ENCODE measurements around the gene AP5S1. TPM values are rescaled to one million over a fixed set of nuclear protein-coding genes. Genes with fewer than 3 reads are reported as not detected.

AP5S1 gene
- total and polyA plus RNA-seq, 2 of the 4 experiments (the other 2 are of a cell fraction) = 10.1 to 11.7 TPM

DNA sequence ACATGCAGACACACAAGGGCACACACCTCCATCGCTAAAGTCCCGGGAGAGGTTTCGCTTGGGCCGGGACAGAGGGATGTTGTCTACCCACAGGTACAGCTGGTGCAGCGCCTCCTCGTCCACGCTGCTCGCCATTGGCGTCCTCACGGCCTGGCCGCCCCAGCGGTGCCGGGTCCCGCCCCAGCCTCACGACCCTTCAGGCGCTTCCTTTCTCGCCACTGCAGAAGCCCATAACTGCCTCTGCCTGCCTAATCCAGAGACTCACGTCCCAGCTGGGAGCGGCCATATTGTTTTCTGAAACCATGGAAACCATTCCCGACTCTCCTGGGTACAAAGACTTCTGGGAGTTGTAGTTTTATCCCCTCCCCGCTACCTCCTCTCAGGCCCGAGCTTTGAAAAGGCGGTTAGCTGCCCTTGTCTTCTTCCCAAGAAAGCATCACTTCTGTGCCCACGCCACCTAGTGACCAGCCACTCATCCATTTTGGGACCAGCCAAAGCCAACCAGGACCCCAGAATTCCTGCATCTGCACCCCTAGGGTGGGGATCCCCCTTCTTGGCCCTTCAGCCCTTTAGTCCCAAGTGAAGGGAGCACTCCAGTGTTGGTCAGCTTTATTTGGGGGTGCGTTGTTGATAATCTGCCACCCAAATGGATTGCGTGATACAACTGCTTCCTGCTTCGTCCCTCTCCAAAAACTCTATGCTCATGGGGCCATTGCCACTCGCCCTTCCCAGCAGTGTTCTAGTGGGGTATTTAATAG lies 39.0 kb upstream of the AP5S1 start, which contains the start of gene SPEF1 (continued):
- TF ChIP-seq MAZ (IDR thresholded peaks at IDR 0.05; ENCODE audit: borderline replicate concordance, low read depth, low read length) = no peak
- TF ChIP-seq NFE2L2 (IDR thresholded peaks at IDR 0.05; ENCODE audit: low read depth, low read length) = no peak

- dilution Hi-C loops (cut with HindIII; ENCODE audit: low sequenced_read_pairs, unreplicated experiment) = no loop called here
- Histone ChIP-seq H4K91ac (ENCODE audit: insufficient read depth, low read depth, low read length) (no peak overlapping the region), H2BK5ac (ENCODE audit: low read depth, low read length, poor library complexity, severe bottlenecking) (no peak overlapping the region), H2AK5ac (ENCODE audit: low read depth, low read length) (no peak overlapping the region), H3K4me3 (ENCODE audit: insufficient read depth, low read depth, low read length) (no peak overlapping the region), H3K79me1 (ENCODE audit: low read depth in 1 of 2, low read length in 2 of 2) (peaks cover 7 to 40% of the 10 kb centered on the region in 2 experiments; a peak in 3 of 4 replicates), H3K56ac (ENCODE audit: extremely low read depth, insufficient read depth, low read length) (no peak overlapping the region), H2BK15ac (ENCODE audit: low read depth, low read length) (no peak overlapping the region), H2BK120ac (ENCODE audit: low read depth, low read length) (no peak overlapping the region), H4K20me1 (ENCODE audit: insufficient read depth, low read length) (peaks cover 50% of the 10 kb centered on the region), H3K4ac (ENCODE audit: low read depth, low read length) (no peak overlapping the region), H4K8ac (ENCODE audit: low read depth in 2 of 2, low read length in 2 of 2) (no peak overlapping the region), H4K5ac (ENCODE audit: low read depth, low read length) (no peak overlapping the region), H3K27ac (ENCODE audit: insufficient read depth, low read length) (no peak overlapping the region), H3K4me1 (ENCODE audit: control insufficient read depth, insufficient read depth, low read length) (peaks cover 16% of the 10 kb centered on the region), H3K23ac (ENCODE audit: low read depth, low read length) (no peak overlapping the region), H3K9me3 (ENCODE audit: control insufficient read depth, insufficient read depth, low read length) (no peaks in the 10 kb centered on the region), H3K14ac (replicated peaks; ENCODE audit: low read depth, low read length) (no peak overlapping the region), H2BK20ac (ENCODE audit: low read depth, low read length) (no peak overlapping the region), H3K18ac (ENCODE audit: low read depth, low read length) (no peak overlapping the region), H2AK9ac (replicated peaks; ENCODE audit: low read depth, low read length, poor library complexity) (no peak overlapping the region), H2AFZ (replicated peaks; ENCODE audit: low read length, poor library complexity) (no peak overlapping the region), H3K36me3 (ENCODE audit: control insufficient read depth, insufficient read depth, low read length) (peaks cover 11% of the 10 kb centered on the region), H3K9me1 (ENCODE audit: insufficient read depth, low read length) (peaks cover 12% of the 10 kb centered on the region), H3K9ac (ENCODE audit: low read depth, low read length) (no peak overlapping the region), H3K27me3 (ENCODE audit: control insufficient read depth, insufficient read depth, low read length) (peaks cover 9% of the 10 kb centered on the region; the same call in 1 of the 2 replicates), H3K4me2 (ENCODE audit: low read depth, low read length) (no peak overlapping the region)
- BruUV-seq (replicated peaks) = no TSS peak
- ChIA-PET CTCF (no interaction called here), POLR2A (ENCODE audit: unreplicated experiment) (no interaction called here)
- in situ Hi-C loops (cut with MboI; ENCODE audit: low sequenced_read_pairs) = loop anchor here (10.0 kb wide), 1 partner anchor 302 kb away; no protein-coding TSS in a partner anchor
- WGBS, 2 experiments (ENCODE audit: extremely low coverage in 2 of 2, insufficient read length in 1 of 2) = 85% methylated on average over 3 of the region's 6 CpGs; no CpG with 5 or more reads in 1 of the 2 experiments
- ATAC-seq (ENCODE audit: low read depth) = no peak
- no peak for DNase-seq
- intact Hi-C loops (cut with micrococcal nuclease) = no loop called here
- TF ChIP-seq RAD21 (IDR thresholded peaks at IDR 0.05; ENCODE audit: low read length) (no peak), BHLHE40 (IDR thresholded peaks at IDR 0.05; ENCODE audit: low read depth, low read length) (no peak), RCOR1 (IDR thresholded peaks at IDR 0.05; ENCODE audit: insufficient replicate concordance, low read length) (no peak), POLR2A (IDR thresholded peaks at IDR 0.05; ENCODE audit: low read depth, low read length) (no peak), ELK1 (IDR thresholded peaks at IDR 0.05; ENCODE audit: borderline replicate concordance, low read depth, low read length) (no peak), MXI1 (IDR thresholded peaks at IDR 0.05; ENCODE audit: borderline replicate concordance, low read depth, low read length) (no peak), RFX5 (IDR thresholded peaks at IDR 0.05; ENCODE audit: low read depth, low read length) (no peak), MAZ (IDR thresholded peaks at IDR 0.05; ENCODE audit: borderline replicate concordance, low read depth, low read length) (no peak), CHD1 (IDR thresholded peaks at IDR 0.05; ENCODE audit: low read depth, low read length) (no peak), CTCF (conservative IDR thresholded peaks at IDR 0.05; ENCODE audit: low read depth, low read length) (no peak), USF2 (IDR thresholded peaks at IDR 0.05; ENCODE audit: low read depth, low read length) (no peak), FOS (IDR thresholded peaks at IDR 0.05; ENCODE audit: low read depth, low read length) (no peak)
Measured at GRCh38 chr20:3782597-3782996, 37.8 kb upstream of the AP5S1 start.

Data from IMR-90 (cell line).